T-helper 17 cell (primary cell): ENCODE measurements around the gene C22orf39. TPM values are rescaled to one million over a fixed set of nuclear protein-coding genes. Genes with fewer than 3 reads are reported as not detected.
"Not testable (repeated sequence)": the region's sequence is repeated elsewhere in the genome, so short reads cannot be mapped to it uniquely, and the experiment has no call there.

Experiments
- ATAC-seq: fragments of 150-1000 bp; cut with Tn5 transposase; 2 replicates; pipeline ENCODE4 v1.10.0; 2021; ENCODE audit warnings: mild to moderate bottlenecking, moderate library complexity
- DNase-seq, 3 donors: peaks; one replicate each; pipeline versions ENCODE4 v3.0.0 to v3.0.0-alpha.2; 2020 to 2021
- H3K9me3 ChIP-seq: one replicate; pipeline ENCODE4 v1.7.0; 2013; ENCODE audit warnings: low read length, mild to moderate bottlenecking; ENCODE audit not compliant: control insufficient read depth, poor library complexity, severe bottlenecking
- H3K27ac Mint-ChIP-seq: one replicate; pipeline ENCODE4 v1.8.0; 2022; ENCODE audit warnings: mild to moderate bottlenecking, moderate library complexity, mixed read lengths
- H3K27me3 Mint-ChIP-seq: one replicate; pipeline ENCODE4 v1.8.0; 2022; ENCODE audit warnings: mixed read lengths
- H3K36me3 Mint-ChIP-seq: one replicate; pipeline ENCODE4 v1.8.0; 2022; ENCODE audit warnings: low read depth, mixed read lengths
- H3K4me1 Mint-ChIP-seq: one replicate; pipeline ENCODE4 v1.8.0; 2022; ENCODE audit warnings: mild to moderate bottlenecking, mixed read lengths
- H3K4me3 Mint-ChIP-seq: one replicate; pipeline ENCODE4 v1.8.0; 2022; ENCODE audit warnings: mild to moderate bottlenecking, moderate library complexity, mixed read lengths
- total RNA-seq, 4 donors: library from RNA in 2 of 4; stranded (reverse) in 2 of 4; gene quantifications; one replicate each; pipeline ENCODE4 v1.2.3 and lab custom pipeline; 2022 to 2026

The C22orf39 gene
- total RNA-seq, 2 donors from 2014 or later = 31.6 to 32.7 TPM

GRCh38 chr22:19455585-19456370 is 8.3 kb upstream of the C22orf39 start:
- H3K9me3 ChIP-seq = no peaks in the 10 kb centered on the region
- DNase-seq = no peak
- peaks cover 11% of the 10 kb centered on the region for H3K36me3 Mint-ChIP-seq
- ATAC-seq = no peak
- H3K27ac Mint-ChIP-seq = peak overlapping the region; percentile 77
- H3K4me3 Mint-ChIP-seq = no peak overlapping the region
- H3K27me3 Mint-ChIP-seq = no peaks in the 10 kb centered on the region
- H3K4me1 Mint-ChIP-seq = peaks cover 3% of the 10 kb centered on the region

- H3K36me3 Mint-ChIP-seq = peaks cover 11% of the 10 kb centered on the region
These were observed 7.5 kb upstream of the C22orf39 start for GRCh38 chr22:19455033-19455432.

DNA sequence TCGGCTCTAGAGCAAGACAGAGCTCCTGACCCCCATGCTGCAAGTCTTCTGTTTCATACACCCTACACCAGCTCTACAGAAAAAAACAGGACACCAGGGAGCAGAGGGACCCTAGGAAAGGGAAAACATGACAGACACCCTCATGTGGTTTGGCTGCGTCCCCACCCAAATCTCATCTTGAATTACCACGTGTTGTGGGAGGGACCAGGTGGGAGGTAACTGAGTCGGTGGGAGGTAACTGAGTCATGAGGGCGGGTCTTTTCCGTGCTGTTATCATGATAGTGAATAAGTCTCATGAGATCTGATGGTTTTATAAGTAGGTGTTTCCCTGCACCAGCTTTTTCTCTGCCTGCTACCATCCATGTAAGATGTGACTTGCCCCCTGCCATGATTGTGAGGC is 6.6 kb upstream of the C22orf39 start:
- no peaks in the 10 kb centered on the region for H3K9me3 ChIP-seq
- Mint-ChIP-seq H3K4me3 (no peak overlapping the region), H3K27me3 (no peaks in the 10 kb centered on the region), H3K4me1 (peaks cover 3% of the 10 kb centered on the region), H3K36me3 (peaks cover 11% of the 10 kb centered on the region), H3K27ac (no peak overlapping the region)
- DNase-seq = no peak
- no peak for ATAC-seq

More at GRCh38 chr22:19455033-19455432, 7.5 kb upstream of the C22orf39 start:
- Mint-ChIP-seq H3K4me1 (peaks cover 3% of the 10 kb centered on the region), H3K27me3 (no peaks in the 10 kb centered on the region), H3K27ac (peak overlapping the region; percentile 77), H3K4me3 (no peak overlapping the region)
- DNase-seq (no peak), ATAC-seq (no peak)
- H3K9me3 ChIP-seq = no peaks in the 10 kb centered on the region

- Mint-ChIP-seq H3K4me1 (peaks cover 3% of the 10 kb centered on the region), H3K36me3 (peaks cover 11% of the 10 kb centered on the region), H3K27ac (no peak overlapping the region), H3K27me3 (no peaks in the 10 kb centered on the region), H3K4me3 (no peak overlapping the region)
- no peaks in the 10 kb centered on the region for H3K9me3 ChIP-seq
- DNase-seq = no peak
- ATAC-seq = no peak
These were observed 6.2 kb upstream of the C22orf39 start for GRCh38 chr22:19453718-19454117.

DNA sequence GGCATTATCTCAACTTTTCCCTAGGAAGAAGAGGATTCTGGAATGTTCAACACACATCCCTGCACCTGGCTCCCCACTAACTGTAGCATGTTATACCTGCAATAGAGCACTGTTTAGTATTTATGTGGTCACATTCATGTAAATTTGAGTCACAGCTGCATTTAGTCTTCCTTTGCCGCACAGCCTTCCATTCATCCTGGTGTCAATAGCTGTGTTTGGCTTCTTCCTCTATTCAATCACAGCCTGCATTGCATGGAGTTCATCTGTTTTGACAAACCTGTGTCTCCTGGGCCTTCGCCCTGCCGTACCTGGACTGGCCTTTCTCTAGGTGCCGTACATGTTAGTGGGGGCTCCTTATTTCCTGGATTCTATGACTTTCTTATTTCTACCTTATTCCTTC is 4.1 kb upstream of the C22orf39 start:
- Mint-ChIP-seq H3K27ac (peak overlapping the region; percentile 70), H3K36me3 (peaks cover 11% of the 10 kb centered on the region), H3K27me3 (no peaks in the 10 kb centered on the region), H3K4me1 (peaks cover 16% of the 10 kb centered on the region), H3K4me3 (no peak overlapping the region)
- DNase-seq (no peak), ATAC-seq (no peak)
- H3K9me3 ChIP-seq = no peaks in the 10 kb centered on the region

GRCh38 chr22:19450363-19451175 is 3.1 kb upstream of the C22orf39 start:
- H3K27me3 Mint-ChIP-seq = no peaks in the 10 kb centered on the region
- no peak for DNase-seq
- H3K27ac Mint-ChIP-seq = peak overlapping the region; percentile 53
- no peaks in the 10 kb centered on the region for H3K9me3 ChIP-seq
- no peak overlapping the region for H3K4me3 Mint-ChIP-seq
- H3K4me1 Mint-ChIP-seq = peaks cover 21% of the 10 kb centered on the region
- H3K36me3 Mint-ChIP-seq = peaks cover 11% of the 10 kb centered on the region
- ATAC-seq = no peak

DNA sequence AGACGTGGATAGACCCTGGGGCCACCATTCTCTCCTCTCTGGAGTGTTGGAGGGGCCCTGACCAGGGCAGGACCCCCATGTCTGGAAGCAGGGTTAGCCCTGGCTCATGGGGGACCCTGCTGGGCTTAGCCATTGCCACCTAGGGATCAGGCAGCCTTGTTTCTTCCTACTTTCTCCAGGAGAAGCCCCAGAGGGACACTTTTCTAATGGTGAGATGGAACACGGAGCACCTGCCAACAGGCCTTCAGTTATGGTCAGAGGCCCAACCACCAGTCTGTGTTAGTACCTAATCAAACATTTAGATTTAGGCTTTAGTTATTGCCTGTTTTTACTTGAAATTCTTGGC is 1.9 kb upstream of the C22orf39 start:
- Mint-ChIP-seq H3K4me1 (peaks cover 31% of the 10 kb centered on the region), H3K36me3 (peaks cover 5% of the 10 kb centered on the region), H3K4me3 (no peak overlapping the region), H3K27ac (peak overlapping the region; percentile 53), H3K27me3 (no peaks in the 10 kb centered on the region)
- no peak for ATAC-seq
- DNase-seq = no peak
- no peaks in the 10 kb centered on the region for H3K9me3 ChIP-seq

- Mint-ChIP-seq H3K36me3 (peaks cover 3% of the 10 kb centered on the region), H3K4me3 (peak overlapping the region; percentile 95), H3K27ac (peak overlapping the region; percentile 97), H3K27me3 (no peaks in the 10 kb centered on the region), H3K4me1 (peaks cover 33% of the 10 kb centered on the region)
- ATAC-seq = no peak
- DNase-seq = no peak
- H3K9me3 ChIP-seq = no peaks in the 10 kb centered on the region
These were observed 1.4 kb upstream of the C22orf39 start for GRCh38 chr22:19448739-19449421.

GRCh38 chr22:19448076-19448607 is 631 bp upstream of the C22orf39 start:
- peaks cover 33% of the 10 kb centered on the region for H3K4me1 Mint-ChIP-seq
- peak overlapping the region; percentile 97 for H3K27ac Mint-ChIP-seq

GRCh38 chr22:19446603-19447329 is 745 bp downstream of the C22orf39 start:
- Mint-ChIP-seq H3K4me3 (peak overlapping the region; percentile 95), H3K27ac (peak overlapping the region; percentile 97), H3K36me3 (peaks cover 2% of the 10 kb centered on the region), H3K27me3 (no peaks in the 10 kb centered on the region), H3K4me1 (peaks cover 35% of the 10 kb centered on the region)
- DNase-seq = no peak
- no peak for ATAC-seq
- H3K9me3 ChIP-seq = no peaks in the 10 kb centered on the region

More at GRCh38 chr22:19448076-19448607, 631 bp upstream of the C22orf39 start:
- H3K9me3 ChIP-seq = no peaks in the 10 kb centered on the region
- ATAC-seq (peak; percentile 32), DNase-seq (no peak)
- H3K36me3 Mint-ChIP-seq = peaks cover 2% of the 10 kb centered on the region
- peak overlapping the region; percentile 95 for H3K4me3 Mint-ChIP-seq
- H3K27me3 Mint-ChIP-seq = no peaks in the 10 kb centered on the region

- H3K27ac Mint-ChIP-seq = peak overlapping the region; percentile 97
- H3K36me3 Mint-ChIP-seq, ATAC-seq, H3K4me3 Mint-ChIP-seq, H3K27me3 Mint-ChIP-seq, H3K9me3 ChIP-seq, DNase-seq: not testable (repeated sequence)
- peaks cover 38% of the 10 kb centered on the region for H3K4me1 Mint-ChIP-seq
These were observed 2.1 kb downstream of the C22orf39 start for GRCh38 chr22:19445279-19445982.

GRCh38 chr22:19443544-19444211 is 3.8 kb downstream of the C22orf39 start:
- H3K27me3 Mint-ChIP-seq = no peaks in the 10 kb centered on the region
- DNase-seq = no peak
- peak overlapping the region; percentile 97 for H3K27ac Mint-ChIP-seq
- ATAC-seq = no peak
- H3K4me1 Mint-ChIP-seq = peaks cover 38% of the 10 kb centered on the region
- no peak overlapping the region for H3K4me3 Mint-ChIP-seq
- no peaks in the 10 kb centered on the region for H3K36me3 Mint-ChIP-seq
- no peaks in the 10 kb centered on the region for H3K9me3 ChIP-seq
